Stimulated activated CD8-positive, alpha-beta memory T cell treated with anti-CD3 and anti-CD28 coated beads, Interleukin-7, amount 100 ng/mL, for 1 hour (primary cell): ENCODE results near the gene CLCNKA.
"Not testable (repeated sequence)": the region's sequence is repeated elsewhere in the genome, so short reads cannot be mapped to it uniquely, and the experiment has no call there.

Experiments used
- DNase-seq, 2 donors: peaks; one replicate each; pipeline ENCODE4 v3.0.0-alpha.2; 2020; ENCODE audit warnings: low read depth in 2 of 2

Gene CLCNKA

GRCh38 chr1:16042096-16042495, 20.3 kb downstream of the CLCNKA start:
- DNase-seq: no peak

DNA sequence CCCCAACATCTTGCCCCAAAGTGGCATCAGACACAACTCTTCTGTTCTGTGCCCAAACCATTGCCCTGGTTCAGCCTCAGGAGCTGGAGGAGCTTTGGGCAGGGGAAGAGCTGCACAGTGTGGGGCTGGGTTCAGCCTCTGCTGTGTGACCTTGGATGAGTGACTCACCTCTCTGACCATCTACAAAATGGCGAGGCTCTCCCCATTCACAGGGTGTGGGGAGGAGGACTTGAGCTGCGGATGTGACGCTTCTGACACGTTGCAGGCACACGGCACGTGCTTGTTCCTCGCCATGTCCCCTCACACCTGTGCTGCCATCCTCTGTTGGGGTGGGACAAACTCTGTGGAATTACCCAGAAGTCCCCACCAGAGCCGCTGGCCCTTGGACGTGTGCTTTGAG, 20.8 kb downstream of the CLCNKA start:
- not testable (repeated sequence) for DNase-seq

DNA sequence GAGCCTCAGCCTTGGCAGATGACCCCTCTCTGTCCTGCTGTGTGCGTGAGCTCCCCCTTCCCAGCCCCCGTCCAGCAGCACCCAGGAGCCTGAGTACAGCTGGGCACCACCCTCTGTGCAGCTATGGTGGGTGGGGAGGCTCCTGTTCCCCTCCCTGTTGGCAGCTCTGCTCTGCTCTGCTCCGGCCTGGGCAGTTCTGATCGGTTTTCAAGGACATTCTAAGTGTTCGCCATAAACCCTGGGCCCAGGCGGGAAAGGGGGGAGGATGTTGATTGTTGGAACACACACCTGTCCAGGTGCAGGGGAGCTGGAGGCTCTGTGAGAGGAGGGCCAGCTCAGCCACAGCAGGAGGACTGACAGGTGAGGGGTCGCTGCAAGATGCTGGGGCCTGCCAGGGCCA, 21.7 kb downstream of the CLCNKA start, which contains the start of gene CLCNKB:
TSS of gene CLCNKB (plus strand) at position 262 of the 400 bp plus-strand sequence. CDS start 711 bp downstream, outside the sequence.
- DNase-seq: no peak

- no peak for DNase-seq
These were observed 22.1 kb downstream of the CLCNKA start for GRCh38 chr1:16043950-16044349.

GRCh38 chr1:16046842-16047241, 25.0 kb downstream of the CLCNKA start:
- DNase-seq: no peak

- no peak for DNase-seq
These were observed 26.1 kb downstream of the CLCNKA start for GRCh38 chr1:16047791-16048475.

- no peak for DNase-seq
These were observed 26.8 kb downstream of the CLCNKA start for GRCh38 chr1:16048573-16049189.

GRCh38 chr1:16050328-16050727, 28.5 kb downstream of the CLCNKA start:
- DNase-seq: no peak

GRCh38 chr1:16051039-16051438, 29.2 kb downstream of the CLCNKA start:
- no peak for DNase-seq

- not testable (repeated sequence) for DNase-seq
These were observed 30.1 kb downstream of the CLCNKA start for GRCh38 chr1:16051949-16052348.

GRCh38 chr1:16053781-16054502, 32.1 kb downstream of the CLCNKA start:
- no peak for DNase-seq

- DNase-seq: no peak
These were observed 33.0 kb downstream of the CLCNKA start for GRCh38 chr1:16054598-16055540.

DNA sequence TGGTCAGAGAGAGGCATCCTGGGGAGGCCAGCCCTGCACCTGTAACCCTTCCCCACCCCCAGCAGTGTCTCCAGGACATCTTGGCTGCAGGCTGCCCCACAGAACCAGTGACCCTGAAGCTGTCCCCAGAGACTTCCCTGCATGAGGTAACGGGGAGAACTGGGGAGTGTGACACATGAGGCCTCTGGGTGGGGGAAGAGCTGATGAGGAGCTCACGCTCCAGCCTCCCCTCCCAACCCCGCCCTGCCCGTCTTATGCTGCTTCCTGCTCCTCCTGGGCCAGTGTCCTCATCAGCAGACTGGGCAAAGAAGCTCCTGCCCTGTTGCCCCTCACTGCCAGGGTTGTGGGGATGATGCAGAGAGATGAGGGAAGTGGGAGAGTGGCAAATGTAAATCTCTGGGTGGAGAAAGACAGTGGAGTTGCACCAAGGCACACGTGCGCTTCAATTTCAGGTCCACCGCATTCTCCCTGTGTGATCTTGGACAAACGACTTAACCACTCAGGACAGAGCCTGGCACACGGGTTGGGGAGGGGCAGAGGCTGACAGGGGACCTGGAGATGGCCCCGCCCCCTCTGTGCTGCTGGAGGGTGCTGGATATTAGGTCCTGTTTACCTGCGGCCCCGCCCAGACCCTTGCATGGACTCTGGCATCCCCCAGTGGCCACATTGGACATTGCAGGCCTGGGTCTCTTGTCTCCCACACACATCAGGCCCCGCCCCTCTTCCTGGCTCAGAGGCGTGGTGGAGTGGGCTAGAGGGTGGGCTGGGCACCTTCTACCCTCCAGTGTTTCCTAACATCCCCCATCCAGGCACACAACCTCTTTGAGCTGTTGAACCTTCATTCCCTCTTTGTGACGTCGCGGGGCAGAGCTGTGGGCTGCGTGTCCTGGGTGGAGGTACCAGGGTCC, 34.0 kb downstream of the CLCNKA start:
- DNase-seq: peak; percentile 55 to 72

GRCh38 chr1:16056521-16056912, 34.7 kb downstream of the CLCNKA start:
- DNase-seq: not testable (repeated sequence)

- not testable (repeated sequence) for DNase-seq
These were observed 35.6 kb downstream of the CLCNKA start for GRCh38 chr1:16057314-16057915.

- DNase-seq: not testable (repeated sequence)
These were observed 36.7 kb downstream of the CLCNKA start for GRCh38 chr1:16058394-16059120.

DNA sequence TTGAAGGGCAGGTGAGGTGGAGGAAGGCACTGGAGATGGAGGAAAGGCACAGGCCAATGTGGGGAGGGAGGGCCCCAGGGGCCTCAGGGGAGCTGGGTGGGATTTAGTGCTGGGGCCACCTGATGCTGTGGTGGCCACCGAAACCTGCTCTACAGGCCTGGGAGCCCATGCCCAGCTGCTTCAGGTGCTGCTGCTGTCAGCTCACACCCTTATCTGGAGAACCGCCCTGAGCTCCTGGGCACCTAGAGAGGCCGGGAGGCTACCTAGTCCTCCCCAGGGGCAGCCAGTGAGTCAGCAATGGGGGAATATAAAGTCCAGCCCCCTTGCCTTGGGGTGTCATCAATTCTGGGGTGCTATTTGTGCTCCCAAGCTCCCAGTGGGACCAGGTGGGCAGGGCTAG, 39.4 kb downstream of the CLCNKA start:
- DNase-seq: no peak

GRCh38 chr1:16061989-16062686, 40.3 kb downstream of the CLCNKA start:
- DNase-seq: not testable (repeated sequence)

GRCh38 chr1:16062687-16063075, 40.8 kb downstream of the CLCNKA start:
- DNase-seq: not testable (repeated sequence)
